NB4 (cell line): ENCODE results near the gene PRRG4.

ENCODE experiments used
- POLR2A ChIP-seq: IDR thresholded peaks from 2 replicates; pipeline ENCODE4 v1.6.1; 2011; ENCODE audit warnings: mild to moderate bottlenecking; ENCODE audit not compliant: insufficient read length; ENCODE audit errors: extremely low read depth
- TF ChIP-seq, protein P1 (sequence below): IDR thresholded peaks from one replicate; pipeline ENCODE4 v1.5.1; 2012; ENCODE audit warnings: low read depth, low read length
- TF ChIP-seq, protein P2 (sequence below): IDR thresholded peaks from 2 replicates; pipeline ENCODE4 v1.6.1; 2011; ENCODE audit warnings: low read depth, low read length

DNA sequence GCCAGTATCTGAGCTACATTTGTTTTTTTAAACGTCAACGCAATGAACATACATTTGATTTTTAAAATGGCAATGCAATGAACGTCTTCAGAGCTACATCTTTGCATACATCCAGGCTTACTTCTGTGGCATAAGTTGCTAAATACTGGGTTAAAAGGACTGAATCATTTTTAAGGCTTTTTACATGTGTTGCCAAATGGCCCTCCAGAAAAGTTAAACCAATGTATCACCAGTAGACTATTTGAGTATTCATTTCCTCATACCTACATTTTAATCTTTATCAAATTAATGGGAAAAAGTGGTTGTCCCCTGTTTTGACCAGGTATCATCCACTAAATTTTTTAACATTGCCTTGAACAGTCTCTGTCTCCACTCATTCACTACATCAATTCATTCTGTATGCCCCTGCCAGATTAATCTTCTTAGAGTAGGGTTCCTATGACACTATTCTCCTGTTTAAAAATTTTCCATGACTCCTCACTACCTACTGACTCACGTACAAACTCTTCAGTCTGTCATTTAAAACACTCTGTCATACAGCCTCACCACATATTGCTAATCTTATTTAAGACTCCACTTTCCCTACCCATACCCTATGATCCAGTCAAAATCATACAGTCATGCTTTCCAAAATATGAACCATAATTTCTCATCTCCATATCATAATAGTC, 12.4 kb upstream of the PRRG4 start:
- TF ChIP-seq, protein P1, sequence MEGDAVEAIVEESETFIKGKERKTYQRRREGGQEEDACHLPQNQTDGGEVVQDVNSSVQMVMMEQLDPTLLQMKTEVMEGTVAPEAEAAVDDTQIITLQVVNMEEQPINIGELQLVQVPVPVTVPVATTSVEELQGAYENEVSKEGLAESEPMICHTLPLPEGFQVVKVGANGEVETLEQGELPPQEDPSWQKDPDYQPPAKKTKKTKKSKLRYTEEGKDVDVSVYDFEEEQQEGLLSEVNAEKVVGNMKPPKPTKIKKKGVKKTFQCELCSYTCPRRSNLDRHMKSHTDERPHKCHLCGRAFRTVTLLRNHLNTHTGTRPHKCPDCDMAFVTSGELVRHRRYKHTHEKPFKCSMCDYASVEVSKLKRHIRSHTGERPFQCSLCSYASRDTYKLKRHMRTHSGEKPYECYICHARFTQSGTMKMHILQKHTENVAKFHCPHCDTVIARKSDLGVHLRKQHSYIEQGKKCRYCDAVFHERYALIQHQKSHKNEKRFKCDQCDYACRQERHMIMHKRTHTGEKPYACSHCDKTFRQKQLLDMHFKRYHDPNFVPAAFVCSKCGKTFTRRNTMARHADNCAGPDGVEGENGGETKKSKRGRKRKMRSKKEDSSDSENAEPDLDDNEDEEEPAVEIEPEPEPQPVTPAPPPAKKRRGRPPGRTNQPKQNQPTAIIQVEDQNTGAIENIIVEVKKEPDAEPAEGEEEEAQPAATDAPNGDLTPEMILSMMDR = no peak
- no peak for TF ChIP-seq POLR2A
- TF ChIP-seq, protein P2, sequence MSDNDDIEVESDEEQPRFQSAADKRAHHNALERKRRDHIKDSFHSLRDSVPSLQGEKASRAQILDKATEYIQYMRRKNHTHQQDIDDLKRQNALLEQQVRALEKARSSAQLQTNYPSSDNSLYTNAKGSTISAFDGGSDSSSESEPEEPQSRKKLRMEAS = no peak
